ENCODE measurements around the gene OCA2.

DNA sequence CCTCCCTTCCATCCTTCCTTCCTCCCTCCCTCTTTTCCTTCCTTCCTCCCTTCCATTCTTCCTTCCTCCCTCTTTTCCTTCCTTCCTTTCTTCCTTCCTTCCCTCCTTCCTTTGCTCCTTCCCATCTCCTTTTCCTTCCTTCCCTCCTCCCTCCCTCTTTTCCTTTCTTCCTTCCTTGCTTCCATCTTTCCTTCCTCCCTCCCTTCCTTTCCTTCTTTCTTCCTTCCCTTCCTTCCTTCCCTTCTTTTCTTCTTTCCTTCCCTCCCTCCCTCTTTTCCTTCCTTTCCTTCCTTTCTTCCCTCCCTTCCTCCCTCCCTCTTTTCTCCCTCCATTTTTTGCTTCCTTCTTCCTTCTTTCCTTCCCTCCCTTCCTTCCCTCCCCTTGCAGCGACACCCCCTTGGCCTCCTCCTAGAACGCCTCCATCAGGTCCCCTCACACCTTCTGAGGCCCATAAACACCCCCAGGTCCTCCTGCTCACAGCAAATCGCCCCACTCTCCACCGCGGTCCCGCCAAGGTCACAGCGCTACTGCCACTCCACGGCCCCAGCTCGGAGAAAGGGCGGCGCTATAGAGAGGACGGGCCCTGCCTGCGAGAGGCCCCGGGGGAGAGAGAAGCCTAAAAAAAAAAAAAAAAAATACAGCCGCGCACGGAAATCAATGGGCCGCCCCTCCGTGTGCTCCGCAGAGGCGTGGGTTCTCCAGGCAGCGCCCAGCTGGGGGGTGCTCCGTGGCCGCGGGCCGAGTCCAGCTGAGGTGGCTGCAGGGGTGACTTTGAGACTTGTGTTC lies 328.2 kb downstream of the OCA2 start:
- TF ChIP-seq EZH2 (IDR thresholded peaks at IDR 0.05; ENCODE audit: insufficient read depth, poor library complexity, severe bottlenecking) = no peak
- TF ChIP-seq EZH2phosphoT487 (IDR thresholded peaks at IDR 0.05; ENCODE audit: insufficient read depth, low read depth) = no peak

All from GM23248 (cell line).